Activated naive CD4-positive, alpha-beta T cell treated with anti-CD3 and anti-CD28 coated beads, Interleukin-2, amount 50 U/mL, for 72 hours (primary cell): Measurements from ENCODE around the gene MGST3. TPM values are rescaled to one million over a fixed set of nuclear protein-coding genes. Genes with fewer than 3 reads are reported as not detected.
"Not testable (repeated sequence)": the region's sequence is repeated elsewhere in the genome, so short reads cannot be mapped to it uniquely, and the experiment has no call there.

Experiments used
- ATAC-seq, 2 donors: fragments of 150-1000 bp; cut with Tn5 transposase; 2 replicates each; pipeline ENCODE4 v1.10.0; 2021; ENCODE audit warnings: mild to moderate bottlenecking in 2 of 2, moderate library complexity in 2 of 2
- DNase-seq, 2 donors: peaks; one replicate each; pipeline ENCODE4 v3.0.0; 2021 to 2022; ENCODE audit warnings: low spot score in 2 of 2
- H3K27ac Mint-ChIP-seq, 2 donors: one replicate each; pipeline ENCODE4 v1.8.0; 2022; ENCODE audit warnings: mild to moderate bottlenecking in 2 of 2, mixed read lengths in 2 of 2
- H3K36me3 Mint-ChIP-seq, 2 donors: one replicate each; pipeline ENCODE4 v1.8.0; 2022; ENCODE audit warnings: mixed read lengths in 2 of 2
- H3K9me3 Mint-ChIP-seq, 2 donors: one replicate each; pipeline ENCODE4 v1.8.0; 2022; ENCODE audit warnings: mixed read lengths in 2 of 2
- total RNA-seq, 2 donors: library from RNA; stranded (reverse); gene quantifications; one replicate each; pipeline ENCODE4 v1.2.3, GENCODE V29; 2022

The MGST3 gene
- total RNA-seq, 2 donors from 2014 or later = 33.6 to 72.2 TPM

DNA sequence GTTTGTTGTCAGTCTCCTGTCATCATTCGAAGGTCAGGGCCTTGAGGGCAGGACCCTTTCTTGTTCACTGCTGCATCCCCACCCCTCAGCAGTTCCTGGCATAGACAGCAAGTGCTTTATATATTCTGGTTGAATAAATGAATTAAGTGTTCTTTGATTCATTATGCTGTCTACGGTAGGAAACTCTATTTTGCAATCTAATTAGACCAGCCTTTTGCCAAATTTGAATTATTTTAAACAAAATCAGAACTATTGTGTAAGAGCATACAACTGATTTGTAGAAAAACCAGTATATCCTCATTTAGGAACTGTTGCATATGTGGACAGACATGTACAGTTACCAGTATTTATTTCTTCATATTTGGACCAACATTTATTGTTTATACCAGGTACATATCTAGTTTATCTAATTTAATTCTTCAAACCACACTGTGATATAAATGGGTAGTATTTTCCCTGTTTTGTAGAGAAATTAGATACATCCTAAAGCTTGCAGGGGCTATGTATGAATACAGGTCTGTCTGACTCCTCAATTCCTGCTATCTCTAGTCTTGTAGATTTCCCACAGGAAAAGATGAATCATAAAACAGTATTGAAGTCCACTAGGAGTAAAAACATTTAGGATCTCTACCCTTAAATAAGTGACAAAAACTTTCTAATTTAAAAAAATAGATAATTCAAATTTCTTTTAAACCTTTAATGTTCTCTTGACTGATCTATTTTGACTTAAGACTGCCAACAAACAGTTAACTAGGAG, 10.4 kb downstream of the MGST3 start:
- Mint-ChIP-seq H3K9me3 (no peaks in the 10 kb centered on the region), H3K36me3 (no peaks in the 10 kb centered on the region), H3K27ac (no peak overlapping the region)
- ATAC-seq = no peak
- no peak for DNase-seq

DNA sequence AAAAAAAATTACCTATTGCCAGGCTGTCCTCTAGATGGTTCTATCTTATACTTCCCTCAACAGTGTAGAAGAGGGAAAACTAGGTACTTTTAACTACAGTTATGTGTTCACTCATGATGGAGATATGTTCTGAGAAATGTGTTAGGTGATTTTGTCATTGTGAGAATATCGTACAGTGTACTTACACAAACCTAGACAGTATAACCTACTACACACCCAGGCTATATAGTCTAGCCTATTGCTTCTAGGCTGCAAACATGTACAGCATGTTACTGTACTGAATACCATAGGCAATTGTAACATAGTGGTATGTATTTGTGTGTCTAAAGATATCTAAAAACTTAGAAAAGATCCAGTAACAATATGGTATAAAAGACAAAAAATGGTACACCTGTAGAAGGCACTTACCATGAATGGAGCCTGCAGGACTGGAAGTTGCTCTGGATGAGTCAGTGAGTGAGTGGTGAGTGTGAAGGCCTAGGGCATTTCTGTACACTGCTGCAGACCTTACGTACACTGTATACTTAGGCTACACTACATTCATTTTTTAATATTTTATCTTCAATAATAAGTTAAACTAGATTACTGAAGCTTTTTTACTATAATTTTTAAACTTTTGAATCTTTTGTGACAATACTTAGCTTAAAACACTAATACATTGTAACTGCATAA, 13.2 kb downstream of the MGST3 start:
- Mint-ChIP-seq H3K36me3 (no peaks in the 10 kb centered on the region), H3K9me3 (no peaks in the 10 kb centered on the region), H3K27ac (no peak overlapping the region)
- ATAC-seq (peak in 1 of 2 donors; percentile 52), DNase-seq (no peak)

DNA sequence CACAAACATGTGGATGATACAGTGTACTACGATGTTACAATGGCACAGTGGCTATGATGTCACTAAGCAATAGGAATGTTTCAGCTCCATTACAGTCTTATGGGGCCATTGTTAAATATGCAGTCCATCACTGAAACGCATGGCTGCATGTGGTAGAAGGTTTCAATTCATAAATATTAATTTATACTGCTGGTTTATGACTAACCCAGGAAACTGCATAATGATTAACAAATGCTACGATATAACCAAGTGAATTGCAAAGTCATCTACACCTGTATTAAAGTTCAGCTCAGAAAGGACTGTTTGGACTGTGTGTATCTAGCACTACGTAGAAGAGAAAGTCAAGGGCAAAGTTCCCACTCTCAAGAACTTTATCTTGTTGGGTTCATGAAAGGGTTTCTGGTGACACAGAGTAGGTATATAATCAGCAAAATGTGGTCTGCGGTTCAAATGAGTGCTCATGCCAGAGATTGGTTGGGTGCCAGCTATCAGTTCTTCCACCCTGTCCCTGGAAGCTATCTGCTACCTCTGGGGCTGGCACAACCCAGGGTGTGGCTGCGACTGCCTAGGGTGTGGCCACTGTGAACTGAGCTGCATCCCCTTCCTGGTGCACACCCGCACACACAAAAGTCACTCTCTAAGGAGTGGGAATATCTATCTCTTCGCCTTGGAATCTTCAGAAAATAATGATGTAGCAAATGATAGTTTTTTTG, 14.8 kb downstream of the MGST3 start:
- Mint-ChIP-seq H3K9me3 (no peaks in the 10 kb centered on the region), H3K27ac (no peak overlapping the region), H3K36me3 (no peaks in the 10 kb centered on the region)
- DNase-seq (no peak), ATAC-seq (peak in 1 of 2 donors; percentile 66)

DNA sequence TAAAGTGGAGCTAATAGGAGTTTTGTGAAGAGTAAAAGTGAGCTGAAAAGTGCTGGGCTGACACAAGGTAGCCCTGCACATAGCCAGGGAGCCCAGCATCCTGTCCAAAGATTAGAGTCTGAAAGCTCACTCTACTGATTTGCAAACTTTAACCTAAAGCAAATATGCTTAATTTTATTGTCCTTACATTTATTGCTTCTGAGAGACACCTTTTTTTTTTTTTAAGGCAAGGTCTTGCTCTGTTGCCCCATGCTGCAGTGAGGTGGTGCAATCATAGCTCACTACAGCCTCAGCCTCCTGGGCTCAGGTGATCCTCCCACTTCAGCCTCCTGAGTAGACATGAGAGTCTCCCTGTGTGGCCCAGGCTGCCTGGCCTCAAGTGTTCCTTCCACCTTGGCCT, 16.5 kb downstream of the MGST3 start:
- Mint-ChIP-seq H3K27ac (no peak overlapping the region), H3K36me3 (no peaks in the 10 kb centered on the region), H3K9me3 (no peaks in the 10 kb centered on the region)
- ATAC-seq (no peak), DNase-seq (no peak)

DNA sequence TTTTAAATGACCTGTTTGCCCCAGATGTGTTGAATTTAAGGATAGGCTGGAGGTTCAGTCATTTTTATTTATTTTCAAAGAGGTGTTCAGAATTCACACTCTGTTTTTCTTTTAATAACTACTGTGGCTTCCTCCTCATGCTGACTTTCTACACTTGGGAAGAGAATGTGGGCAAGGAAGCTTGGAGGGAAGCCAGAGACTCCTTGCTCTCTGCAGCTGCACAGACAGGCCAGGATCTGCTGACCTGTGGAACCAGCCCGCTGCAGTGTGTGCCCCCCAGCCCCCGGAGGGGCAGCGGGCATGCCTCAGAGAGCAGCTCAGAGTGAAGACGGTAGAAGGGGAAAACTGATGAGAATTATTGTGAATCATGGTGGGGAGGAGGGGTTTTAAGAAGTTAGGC, 16.9 kb downstream of the MGST3 start:
- H3K9me3 Mint-ChIP-seq = no peaks in the 10 kb centered on the region
- no peak for ATAC-seq
- H3K27ac Mint-ChIP-seq = no peak overlapping the region
- DNase-seq = no peak
- H3K36me3 Mint-ChIP-seq = no peaks in the 10 kb centered on the region

DNA sequence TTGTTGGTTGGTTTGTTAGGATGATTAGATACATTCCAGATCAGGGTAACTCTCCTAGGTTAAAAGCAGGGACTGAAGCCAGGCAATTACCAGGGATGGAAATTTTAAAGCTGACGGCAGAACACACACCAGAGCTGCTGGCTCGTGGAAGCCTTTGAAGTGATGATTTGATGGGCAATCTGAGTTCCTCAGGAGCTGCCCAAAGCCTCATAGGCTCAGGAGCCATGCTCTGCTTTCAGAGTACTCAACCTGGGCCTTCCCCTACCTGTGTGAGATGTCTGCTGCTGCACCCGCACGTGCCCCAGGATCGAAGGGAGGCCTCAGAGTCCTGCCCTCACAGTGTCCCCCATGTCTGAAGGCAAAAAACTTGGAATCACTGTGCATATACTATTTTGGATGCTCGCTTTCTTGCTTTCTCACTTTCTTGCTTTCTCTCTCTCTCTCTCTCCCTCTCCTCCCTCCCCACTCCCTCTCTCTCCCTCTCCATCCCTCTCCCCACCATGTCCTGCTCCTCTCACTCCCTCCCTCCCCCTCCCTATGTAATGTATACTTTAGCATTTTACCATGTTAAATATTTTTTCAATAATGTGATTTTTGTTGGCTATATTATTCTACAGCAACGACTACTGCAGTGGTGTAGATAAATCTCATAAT, 18.0 kb downstream of the MGST3 start:
- H3K36me3 Mint-ChIP-seq = peaks cover 0 to 3% of the 10 kb centered on the region in 2 donors
- no peaks in the 10 kb centered on the region for H3K9me3 Mint-ChIP-seq
- DNase-seq = no peak

DNA sequence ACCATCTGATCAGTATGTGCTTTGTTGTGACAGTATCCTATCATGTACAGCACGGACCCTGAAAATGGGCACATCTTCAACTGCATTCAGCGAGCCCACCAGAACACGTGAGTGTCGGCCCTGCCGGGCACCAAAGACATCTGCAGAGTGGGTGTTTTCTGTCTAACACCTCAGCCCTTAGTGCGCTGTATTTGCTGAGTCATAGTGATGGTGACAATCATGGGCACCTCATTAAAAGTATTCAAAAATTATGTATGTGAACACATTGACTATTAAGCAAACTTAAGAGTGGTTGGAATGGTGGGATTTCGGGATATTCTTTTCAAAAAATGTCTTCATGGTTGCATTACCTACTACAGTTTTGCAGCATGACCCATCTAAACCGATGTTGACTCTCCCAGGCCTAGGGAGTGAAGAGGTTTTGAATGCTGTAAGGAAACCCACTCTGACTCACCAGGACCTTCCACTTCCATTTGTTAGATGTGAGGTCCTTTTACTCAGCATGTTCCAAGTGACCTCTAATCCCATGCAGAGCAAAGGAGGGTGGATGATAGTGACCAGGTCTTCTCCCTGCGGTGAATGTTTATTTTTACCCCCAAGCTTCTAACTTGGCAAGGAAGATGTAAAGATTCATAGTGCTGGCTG, 20.1 kb downstream of the MGST3 start:
- DNase-seq (no peak), ATAC-seq (no peak)
- Mint-ChIP-seq H3K36me3 (peaks cover 0 to 6% of the 10 kb centered on the region in 2 donors), H3K9me3 (no peaks in the 10 kb centered on the region), H3K27ac (peak overlapping the region in 1 of 2 donors; percentile 58)

More for the DNA sequence above, 18.0 kb downstream of the MGST3 start:
- no peak overlapping the region for H3K27ac Mint-ChIP-seq
- ATAC-seq = no peak

DNA sequence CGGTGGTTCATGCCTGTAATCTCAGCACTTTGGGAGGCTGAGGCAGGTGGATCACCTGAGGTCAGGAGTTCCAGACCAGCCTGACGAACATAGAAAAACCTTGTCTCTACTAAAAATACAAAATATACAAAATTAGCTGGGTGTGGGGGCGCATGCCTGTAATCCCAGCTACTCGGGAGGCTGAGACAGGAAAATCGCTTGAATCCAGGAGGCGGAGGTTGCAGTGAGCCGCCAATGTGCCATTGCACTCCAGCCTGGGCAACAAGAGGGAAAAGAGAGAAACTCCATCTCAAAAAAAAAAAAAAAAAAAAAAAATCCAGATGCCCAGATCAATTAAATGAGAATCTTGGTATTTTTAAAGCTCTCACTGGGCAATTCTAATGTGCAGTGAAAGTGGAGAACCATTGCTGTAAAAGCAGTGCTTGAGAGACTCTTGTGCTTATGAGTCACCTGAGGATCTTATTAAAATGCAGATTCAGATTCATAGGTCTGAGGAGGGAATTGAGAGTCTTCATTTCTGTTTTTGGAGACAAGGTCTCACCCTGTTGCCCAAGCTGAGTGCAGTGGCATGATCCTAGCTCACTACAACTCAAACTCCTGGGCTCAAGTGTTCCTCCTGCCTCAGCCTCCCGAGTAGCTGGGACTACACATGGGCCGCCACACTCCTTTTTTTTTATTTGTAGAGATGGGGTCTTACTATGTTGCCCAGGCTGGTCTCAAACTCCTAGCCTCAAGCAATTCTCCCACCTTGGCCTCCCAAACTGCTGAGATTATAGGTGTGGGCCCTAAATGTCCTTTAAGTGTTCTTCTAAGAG, 27.9 kb downstream of the MGST3 start:
- not testable (repeated sequence) for H3K36me3 Mint-ChIP-seq, DNase-seq, ATAC-seq, H3K9me3 Mint-ChIP-seq
- peak overlapping the region in 1 of 2 donors; percentile 77 for H3K27ac Mint-ChIP-seq

DNA sequence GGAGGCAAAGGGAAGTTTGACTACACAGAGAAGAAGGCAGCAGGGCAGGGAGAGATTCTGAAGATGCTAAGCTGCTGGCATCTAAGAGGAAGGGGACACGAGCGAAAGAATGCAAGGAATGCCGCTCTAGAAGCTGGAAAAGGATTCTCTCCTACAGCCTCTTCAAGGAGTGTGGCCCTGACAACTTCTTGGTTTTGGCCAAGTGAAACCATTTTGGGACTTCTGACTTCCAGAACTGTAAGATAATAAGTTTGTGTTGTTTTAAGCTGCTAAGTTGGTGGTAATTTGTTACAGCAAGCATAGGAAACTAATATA, 28.5 kb downstream of the MGST3 start:
- no peaks in the 10 kb centered on the region for H3K36me3 Mint-ChIP-seq
- no peaks in the 10 kb centered on the region for H3K9me3 Mint-ChIP-seq
- peak overlapping the region in 1 of 2 donors; percentile 77 for H3K27ac Mint-ChIP-seq
- no peak for DNase-seq
- no peak for ATAC-seq

DNA sequence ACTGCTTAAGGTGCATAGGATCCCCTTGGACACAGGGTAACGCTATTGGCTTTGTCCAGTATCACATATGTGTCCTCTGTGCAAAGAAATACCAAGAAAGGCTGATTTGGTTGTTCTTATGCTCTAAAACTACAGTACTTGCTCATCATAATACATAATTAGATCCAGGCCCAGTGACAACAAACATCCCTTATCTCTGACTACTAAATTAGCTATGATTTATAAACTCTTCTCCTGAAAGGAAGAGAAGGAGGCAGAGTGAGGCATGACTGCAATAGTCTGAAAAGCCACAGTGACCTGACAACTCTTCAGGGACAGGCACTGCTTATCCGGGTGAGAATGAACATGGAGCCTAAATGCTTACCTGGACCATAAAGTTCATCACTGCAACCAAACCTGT, 30.7 kb downstream of the MGST3 start:
- no peak overlapping the region for H3K27ac Mint-ChIP-seq
- no peak for DNase-seq
- H3K9me3 Mint-ChIP-seq = no peaks in the 10 kb centered on the region
- no peak for ATAC-seq
- no peaks in the 10 kb centered on the region for H3K36me3 Mint-ChIP-seq

DNA sequence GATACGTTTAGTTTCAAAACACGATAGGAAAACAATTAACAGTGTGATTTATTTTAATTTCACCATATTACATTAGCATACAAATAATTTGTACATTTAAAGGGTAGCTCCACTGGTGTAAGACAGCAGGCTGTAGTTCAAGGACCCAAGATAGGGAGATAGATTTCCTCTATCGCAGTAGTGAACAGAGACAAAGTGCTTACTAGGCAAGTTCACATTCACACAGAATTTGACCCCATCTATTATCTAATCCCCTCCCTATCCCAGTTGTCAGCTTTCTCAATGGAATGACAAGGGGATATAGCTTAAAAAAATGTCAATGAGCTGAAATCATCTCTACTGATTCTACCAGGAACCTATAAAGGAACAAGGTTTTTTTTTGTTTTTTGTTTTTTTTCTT, 31.2 kb downstream of the MGST3 start:
- H3K9me3 Mint-ChIP-seq = no peaks in the 10 kb centered on the region
- ATAC-seq (no peak), DNase-seq (no peak)
- H3K36me3 Mint-ChIP-seq = no peaks in the 10 kb centered on the region
- no peak overlapping the region for H3K27ac Mint-ChIP-seq

DNA sequence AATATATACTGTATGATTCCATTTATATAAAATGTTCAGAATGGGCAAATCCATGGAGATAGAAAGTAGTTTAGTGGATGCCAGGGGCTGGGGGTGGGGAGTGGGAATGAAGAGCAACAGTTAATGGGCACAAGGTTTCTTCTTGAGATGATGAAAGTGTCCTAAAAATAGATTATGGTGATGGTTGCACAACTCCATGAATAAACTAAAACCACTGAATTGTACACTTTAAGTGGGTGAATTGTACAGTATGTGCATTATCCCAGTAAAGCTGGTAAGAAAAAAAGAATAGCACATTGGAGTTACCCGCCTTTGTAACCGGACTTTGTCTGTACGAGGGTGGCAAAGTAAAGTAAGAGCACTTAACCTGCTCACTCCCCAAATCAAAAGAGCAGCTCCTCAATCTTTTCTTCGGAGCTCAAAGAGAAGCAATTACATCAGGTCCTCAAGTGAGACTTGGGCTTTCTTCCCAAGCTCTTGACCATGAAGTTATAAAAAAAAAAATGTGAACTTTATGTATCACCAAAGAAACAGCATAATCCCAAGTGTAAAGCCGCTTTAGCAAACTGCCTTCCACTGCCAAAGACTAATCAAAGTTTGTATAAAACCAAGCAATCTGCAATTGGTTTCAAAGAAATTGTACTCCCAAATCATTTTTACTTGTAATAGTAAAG, 35.3 kb downstream of the MGST3 start:
- no peak for DNase-seq
- no peak overlapping the region for H3K27ac Mint-ChIP-seq
- H3K36me3 Mint-ChIP-seq = peaks cover 3 to 19% of the 10 kb centered on the region in 2 donors
- no peak for ATAC-seq
- no peaks in the 10 kb centered on the region for H3K9me3 Mint-ChIP-seq

DNA sequence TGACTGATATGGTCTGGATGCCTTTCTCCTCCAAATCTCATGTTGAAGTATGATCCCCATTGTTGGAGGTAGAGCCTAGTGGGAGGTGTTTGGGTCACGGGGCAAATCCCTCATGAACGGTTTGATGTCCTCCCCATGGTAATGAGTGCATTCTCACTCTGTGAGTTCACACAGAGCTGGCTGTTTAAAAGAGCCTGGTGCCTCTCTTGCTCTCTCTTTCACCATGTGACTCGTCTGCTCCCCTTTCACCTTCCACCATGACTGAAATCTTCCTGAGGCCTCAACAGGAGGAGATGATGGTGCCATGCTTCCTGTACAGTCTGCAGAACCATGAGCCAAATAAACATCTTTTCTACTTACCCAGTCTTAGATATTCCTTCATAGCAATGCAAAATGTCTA, 37.1 kb downstream of the MGST3 start:
- DNase-seq (no peak), ATAC-seq (peak in 1 of 2 donors; percentile 22)
- Mint-ChIP-seq H3K36me3 (peaks cover 13 to 24% of the 10 kb centered on the region in 2 donors), H3K9me3 (no peaks in the 10 kb centered on the region), H3K27ac (no peak overlapping the region)

DNA sequence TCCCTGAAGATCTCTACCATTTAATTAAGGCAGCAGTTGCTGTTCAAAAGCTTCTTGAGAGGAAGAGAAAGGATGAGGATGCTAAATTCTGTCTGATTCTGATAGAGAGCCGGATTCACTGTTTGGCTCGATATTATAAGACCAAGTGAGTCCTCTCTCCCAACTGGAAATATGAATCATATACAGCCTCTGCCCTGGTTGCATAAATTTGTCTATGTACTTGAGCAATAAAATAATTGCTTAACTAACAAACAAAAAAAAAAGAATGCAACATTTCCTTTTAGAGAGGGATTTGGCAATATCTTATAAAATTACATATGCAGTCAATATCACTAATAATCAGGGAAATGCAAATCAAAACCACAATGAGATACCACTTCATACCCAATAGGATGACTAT, 40.5 kb downstream of the MGST3 start:
- Mint-ChIP-seq H3K27ac (no peak overlapping the region), H3K36me3 (peaks cover 20 to 32% of the 10 kb centered on the region in 2 donors), H3K9me3 (no peaks in the 10 kb centered on the region)
- no peak for ATAC-seq
- no peak for DNase-seq

DNA sequence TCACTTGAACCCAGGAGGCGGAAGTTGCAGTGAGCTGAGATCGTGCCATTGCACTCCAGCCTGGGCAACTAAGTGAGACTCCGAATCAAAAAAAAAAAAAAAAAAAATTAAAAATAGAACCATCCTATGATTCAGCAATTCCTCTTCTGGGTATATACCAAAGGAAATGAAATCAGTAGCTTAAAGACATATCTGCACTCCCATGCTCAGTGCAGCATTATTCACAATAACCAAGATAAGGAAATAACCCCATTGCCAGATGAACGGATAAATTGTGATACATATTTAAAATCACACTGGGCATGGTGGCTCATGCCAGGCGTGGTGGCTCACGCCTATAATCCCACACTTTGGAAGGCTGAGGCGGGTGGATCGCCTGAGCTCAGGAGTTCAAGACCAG, 43.6 kb downstream of the MGST3 start:
- DNase-seq (no peak), ATAC-seq (no peak)
- H3K9me3 Mint-ChIP-seq = no peaks in the 10 kb centered on the region
- H3K27ac Mint-ChIP-seq = no peak overlapping the region
- H3K36me3 Mint-ChIP-seq = peaks cover 21 to 31% of the 10 kb centered on the region in 2 donors
